Tibial nerve (tissue), 4 donors: ENCODE results near the gene B9D2. TPM values are rescaled to one million over a fixed set of nuclear protein-coding genes. Genes with fewer than 3 reads are reported as not detected.
A peak's percentile ranks its signal among the peaks of the same experiment; 100 is the strongest.
"Not testable (repeated sequence)": the region's sequence is repeated elsewhere in the genome, so short reads cannot be mapped to it uniquely, and the experiment has no call there.

Experiments used
- DNase-seq, 2 donors: peaks; one replicate each; pipeline ENCODE4 v3.0.0-alpha.2; 2019; ENCODE audit warnings: low spot score in 2 of 2
- H3K27ac ChIP-seq, 4 donors: fragments of 200-600 bp; sonication (generic) in 3 of 4; one replicate each; pipeline ENCODE4 v1.5.1; 2017 to 2019; ENCODE audit warnings: mild to moderate bottlenecking in 1 of 4
- H3K27me3 ChIP-seq, 2 donors: fragments of 200-600 bp; sonication (generic) in 1 of 2; one replicate each; pipeline versions ENCODE4 v1.5.1 to v1.6.0; 2017 to 2019
- H3K36me3 ChIP-seq, 3 donors: fragments of 200-600 bp; sonication (generic); one replicate each; pipeline ENCODE4 v1.5.1; 2018 to 2019
- H3K4me1 ChIP-seq, 4 donors: fragments of 200-600 bp; sonication (generic) in 3 of 4; one replicate each; pipeline ENCODE4 v1.5.1; 2017 to 2019
- H3K4me3 ChIP-seq, 4 donors: fragments of 200-600 bp; sonication (generic) in 3 of 4; one replicate each; pipeline ENCODE4 v1.5.1; 2017 to 2019; ENCODE audit warnings: mild to moderate bottlenecking in 1 of 4, moderate library complexity in 1 of 4
- H3K9me3 ChIP-seq, 4 donors: fragments of 200-600 bp; sonication (generic) in 3 of 4; one replicate each; pipeline ENCODE4 v1.5.1; 2017 to 2019
- EP300 ChIP-seq, 2 donors: sonication (generic); formaldehyde crosslinking; IDR thresholded peaks; one replicate each; pipeline ENCODE4 v1.6.1; 2017; ENCODE audit warnings: antibody characterized with exemption in 2 of 2, mild to moderate bottlenecking in 1 of 2
- POLR2A ChIP-seq, 2 donors: fragments of 450-650 bp; IDR thresholded peaks; one replicate each; pipeline ENCODE4 v1.6.1; 2017; ENCODE audit warnings: antibody characterized with exemption in 2 of 2, mild to moderate bottlenecking in 2 of 2, moderate library complexity in 2 of 2
- WGBS, 2 donors: methylation state at CpG; one replicate each; pipeline ENCODE4 v1.1.5; 2018; 5-methylcytosine and 5-hydroxymethylcytosine counted together
- total RNA-seq, 4 donors: library from RNA; depleted of rRNA; stranded (reverse); fragments of >200 nt; gene quantifications; one replicate each; pipeline ENCODE4 v1.1.0, GENCODE V29; 2016
- TF ChIP-seq, protein P1 (sequence below), 5 experiments: fragments of 200-600 bp in 3 of 5; fragments of 450-650 bp in 2 of 5; sonication (generic) in 3 of 5; IDR thresholded peaks; one replicate each; pipeline ENCODE4 v1.5.1; 2016 to 2019; ENCODE audit warnings: antibody characterized with exemption in 5 of 5, mild to moderate bottlenecking in 3 of 5, moderate library complexity in 2 of 5

Gene B9D2
- total RNA-seq, 4 donors from 2014 or later = 0.87 to 8.2 (median 3.6) TPM

DNA sequence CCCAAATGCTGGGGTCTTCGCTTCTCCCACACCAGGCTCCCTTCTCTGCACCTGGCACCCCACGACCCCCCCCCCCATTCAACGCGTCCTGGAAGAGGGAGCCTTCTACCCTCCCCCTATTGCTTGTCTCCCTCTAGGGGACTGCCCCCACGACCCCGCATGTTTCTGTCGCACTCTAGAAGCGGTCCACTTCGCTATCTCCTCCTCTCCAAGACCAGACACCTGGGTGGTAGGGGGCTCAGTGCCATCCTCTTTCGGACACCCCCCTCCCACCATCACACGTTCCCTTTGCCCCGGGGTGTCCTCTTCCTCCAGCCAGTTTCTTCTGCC lies 11.7 kb downstream of the B9D2 start:
- DNase-seq = no peak
- TF ChIP-seq POLR2A (IDR thresholded peaks at IDR 0.05) (no peak), EP300 (IDR thresholded peaks at IDR 0.05) (no peak)
- TF ChIP-seq, protein P1, sequence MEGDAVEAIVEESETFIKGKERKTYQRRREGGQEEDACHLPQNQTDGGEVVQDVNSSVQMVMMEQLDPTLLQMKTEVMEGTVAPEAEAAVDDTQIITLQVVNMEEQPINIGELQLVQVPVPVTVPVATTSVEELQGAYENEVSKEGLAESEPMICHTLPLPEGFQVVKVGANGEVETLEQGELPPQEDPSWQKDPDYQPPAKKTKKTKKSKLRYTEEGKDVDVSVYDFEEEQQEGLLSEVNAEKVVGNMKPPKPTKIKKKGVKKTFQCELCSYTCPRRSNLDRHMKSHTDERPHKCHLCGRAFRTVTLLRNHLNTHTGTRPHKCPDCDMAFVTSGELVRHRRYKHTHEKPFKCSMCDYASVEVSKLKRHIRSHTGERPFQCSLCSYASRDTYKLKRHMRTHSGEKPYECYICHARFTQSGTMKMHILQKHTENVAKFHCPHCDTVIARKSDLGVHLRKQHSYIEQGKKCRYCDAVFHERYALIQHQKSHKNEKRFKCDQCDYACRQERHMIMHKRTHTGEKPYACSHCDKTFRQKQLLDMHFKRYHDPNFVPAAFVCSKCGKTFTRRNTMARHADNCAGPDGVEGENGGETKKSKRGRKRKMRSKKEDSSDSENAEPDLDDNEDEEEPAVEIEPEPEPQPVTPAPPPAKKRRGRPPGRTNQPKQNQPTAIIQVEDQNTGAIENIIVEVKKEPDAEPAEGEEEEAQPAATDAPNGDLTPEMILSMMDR (IDR thresholded peaks at IDR 0.05) = no peak
- no peaks in the 10 kb centered on the region for H3K9me3 ChIP-seq
- H3K27me3 ChIP-seq = no peaks in the 10 kb centered on the region
- H3K27ac ChIP-seq = peak overlapping the region; percentile 25 to 94 (median 80)
- peaks cover 0 to 10% (median 0%) of the 10 kb centered on the region in 3 donors for H3K36me3 ChIP-seq
- H3K4me1 ChIP-seq = peaks cover 0 to 52% (median 3%) of the 10 kb centered on the region in 4 donors
- peak overlapping the region; percentile 60 to 88 (median 76) for H3K4me3 ChIP-seq
- 1 to 3% methylated on average over 12 of the region's 12 CpGs for WGBS, 2 donors

DNA sequence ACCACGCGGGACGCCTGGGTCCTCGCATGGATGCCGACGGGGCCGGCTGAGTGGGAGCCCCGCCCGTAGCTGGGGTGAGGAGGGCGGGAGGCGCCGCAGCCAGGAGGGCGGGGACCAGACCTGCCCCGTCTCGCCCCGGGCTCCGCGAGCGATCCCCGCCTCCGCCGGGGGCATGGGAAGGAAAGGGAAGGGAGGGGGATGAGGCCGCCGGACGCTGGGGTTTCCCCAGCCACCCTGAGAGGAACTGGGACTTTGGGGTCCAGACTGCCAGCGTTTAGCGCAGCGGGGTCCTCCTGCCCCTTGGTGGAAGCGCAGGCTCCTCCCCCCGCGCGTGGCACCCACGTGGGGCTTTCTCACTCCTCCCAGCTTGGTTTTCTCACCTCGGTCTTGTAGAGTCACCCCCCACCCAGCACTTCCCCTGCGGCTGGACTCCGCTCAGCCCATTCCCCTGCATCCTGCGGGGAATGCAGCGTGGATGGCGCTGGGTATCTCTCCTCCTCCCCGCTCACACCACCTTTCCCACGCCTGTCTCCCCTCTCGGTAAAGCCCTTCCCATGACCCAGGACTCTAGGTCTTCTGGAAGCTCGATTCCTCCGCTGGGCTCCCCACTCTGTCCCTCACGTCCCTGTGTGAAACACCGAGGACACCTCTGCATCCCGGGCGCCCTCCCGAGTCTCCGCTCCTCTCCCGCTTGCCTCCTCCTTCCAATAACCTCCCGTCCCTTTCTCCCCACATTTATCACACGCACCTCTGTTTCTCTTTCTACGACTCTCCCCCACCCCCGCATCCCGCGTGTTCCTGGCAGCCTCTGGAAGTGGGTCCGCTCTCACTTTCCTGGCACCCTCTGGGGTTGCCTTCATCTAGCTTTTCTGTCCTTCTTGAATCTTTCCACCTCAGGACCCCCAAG lies 12.4 kb downstream of the B9D2 start:
- WGBS, 2 donors = 0 to 1% methylated on average over 47 to 58 of the region's 58 CpGs
- Histone ChIP-seq H3K27me3 (no peaks in the 10 kb centered on the region), H3K27ac (peak overlapping the region; percentile 25 to 94 (median 80)), H3K4me3 (peak overlapping the region; percentile 60 to 88 (median 76)), H3K9me3 (no peaks in the 10 kb centered on the region), H3K36me3 (peaks cover 0 to 16% (median 0%) of the 10 kb centered on the region in 3 donors), H3K4me1 (peaks cover 0 to 52% (median 3%) of the 10 kb centered on the region in 4 donors)
- peak in 1 of 2 donors; percentile 53 for DNase-seq
- TF ChIP-seq EP300 (IDR thresholded peaks at IDR 0.05) (no peak), POLR2A (IDR thresholded peaks at IDR 0.05) (no peak)
- TF ChIP-seq, protein P1 (IDR thresholded peaks at IDR 0.05) = no peak

DNA sequence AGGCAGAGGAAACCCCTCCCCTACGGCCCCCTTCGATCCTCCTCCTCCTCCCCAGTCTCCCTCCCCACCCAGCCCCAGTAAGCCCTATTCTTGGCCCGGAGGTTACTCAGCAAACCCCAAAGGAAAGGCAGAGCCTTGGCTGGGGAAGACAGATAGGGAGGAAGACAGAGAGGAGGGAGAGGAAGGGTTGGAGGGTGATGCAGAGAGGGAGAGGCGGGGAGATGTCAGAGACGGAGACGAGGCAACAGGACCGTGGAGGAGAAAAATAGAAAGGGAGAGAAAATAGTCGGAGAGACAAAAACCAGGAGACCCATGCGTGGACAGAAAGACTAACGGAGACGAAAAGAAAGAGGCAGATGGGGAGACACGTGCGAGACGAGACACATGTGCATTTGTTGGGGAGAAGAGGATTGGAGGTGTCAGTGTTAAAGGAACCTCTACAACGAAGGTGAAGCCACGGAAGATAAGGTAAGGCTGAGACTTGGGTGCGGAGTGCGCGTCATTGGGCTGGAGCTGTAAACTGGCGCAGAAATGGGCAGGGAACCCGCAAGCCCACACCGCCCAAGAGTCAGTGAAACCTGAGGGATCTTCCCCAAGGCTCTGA lies 13.1 kb downstream of the B9D2 start:
- no peak for DNase-seq
- Histone ChIP-seq H3K4me3 (peak overlapping the region; percentile 60 to 88 (median 76)), H3K9me3 (no peaks in the 10 kb centered on the region), H3K27ac (peak overlapping the region; percentile 25 to 94 (median 80)), H3K36me3 (peaks cover 0 to 23% (median 0%) of the 10 kb centered on the region in 3 donors), H3K4me1 (peaks cover 0 to 52% (median 3%) of the 10 kb centered on the region in 4 donors), H3K27me3 (no peaks in the 10 kb centered on the region)
- TF ChIP-seq EP300 (IDR thresholded peaks at IDR 0.05) = no peak
- WGBS, 2 donors = 8 to 11% methylated on average over 22 of the region's 22 CpGs

DNA sequence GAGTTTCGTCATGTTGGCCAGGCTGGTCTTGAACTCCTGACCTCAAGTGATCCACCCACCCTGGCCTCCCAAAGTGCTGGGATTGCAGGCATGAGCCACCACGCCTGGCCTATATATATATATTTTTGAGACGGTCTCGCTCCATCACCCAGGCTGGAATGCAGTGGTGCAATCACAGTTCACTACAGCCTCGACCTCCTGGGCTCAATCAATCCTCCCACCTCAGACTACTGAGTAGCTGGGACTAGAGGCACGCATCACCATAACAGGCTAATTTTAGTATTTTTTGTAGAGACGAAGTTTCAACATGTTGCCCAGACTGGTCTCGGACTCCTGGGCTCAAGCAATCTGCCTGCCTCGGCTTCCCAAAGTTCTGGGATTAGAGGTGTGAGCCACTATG lies 17.0 kb downstream of the B9D2 start:
- H3K9me3 ChIP-seq, H3K27ac ChIP-seq, DNase-seq, H3K27me3 ChIP-seq, H3K4me3 ChIP-seq: not testable (repeated sequence)
- WGBS, 2 donors = 88 to 90% methylated on average over 9 of the region's 9 CpGs
- Histone ChIP-seq H3K36me3 (peaks cover 0 to 57% (median 0%) of the 10 kb centered on the region in 3 donors), H3K4me1 (peaks cover 0 to 24% (median 3%) of the 10 kb centered on the region in 4 donors)

DNA sequence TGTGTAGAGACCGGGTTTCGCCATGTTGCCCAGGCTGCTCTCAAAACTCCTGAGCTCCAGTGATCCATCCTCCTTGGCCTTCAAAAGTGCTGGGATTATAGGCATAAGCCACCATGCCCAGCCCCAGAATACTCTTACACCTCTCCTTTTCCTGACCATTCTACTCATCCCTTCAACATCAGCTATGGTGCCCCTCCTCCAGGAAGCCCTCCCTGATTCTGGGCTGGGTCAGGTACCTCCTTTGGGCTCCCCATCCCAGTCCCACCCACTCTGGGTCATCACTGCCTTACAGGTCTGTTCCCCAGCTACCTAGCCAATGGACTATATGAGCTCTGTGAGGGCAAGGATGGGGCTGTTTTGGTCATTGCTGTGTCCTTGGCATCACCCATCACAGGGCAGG lies 19.8 kb downstream of the B9D2 start:
- no peak for DNase-seq
- 98 to 100% methylated on average over 2 of the region's 2 CpGs for WGBS, 2 donors
- Histone ChIP-seq H3K4me3 (no peak overlapping the region), H3K27ac (no peak overlapping the region), H3K36me3 (peaks cover 0 to 81% (median 0%) of the 10 kb centered on the region in 3 donors), H3K9me3 (no peaks in the 10 kb centered on the region), H3K4me1 (no peaks in the 10 kb centered on the region), H3K27me3 (no peaks in the 10 kb centered on the region)
- TF ChIP-seq EP300 (IDR thresholded peaks at IDR 0.05) = no peak
- TF ChIP-seq, protein P1 (IDR thresholded peaks at IDR 0.05) = no peak
- TF ChIP-seq POLR2A (IDR thresholded peaks at IDR 0.05) = no peak
